HG03064 (cell line): ENCODE measurements around the gene ZNF335.
"Not testable (repeated sequence)": the region's sequence is repeated elsewhere in the genome, so short reads cannot be mapped to it uniquely, and the experiment has no call there.

Source experiments
- ATAC-seq: cut with Tn5 transposase; IDR thresholded peaks from one replicate; pipeline ENCODE4 v1.9.1; 2021; ENCODE audit warnings: low read depth; ENCODE audit not compliant: unreplicated experiment

ZNF335 gene

DNA sequence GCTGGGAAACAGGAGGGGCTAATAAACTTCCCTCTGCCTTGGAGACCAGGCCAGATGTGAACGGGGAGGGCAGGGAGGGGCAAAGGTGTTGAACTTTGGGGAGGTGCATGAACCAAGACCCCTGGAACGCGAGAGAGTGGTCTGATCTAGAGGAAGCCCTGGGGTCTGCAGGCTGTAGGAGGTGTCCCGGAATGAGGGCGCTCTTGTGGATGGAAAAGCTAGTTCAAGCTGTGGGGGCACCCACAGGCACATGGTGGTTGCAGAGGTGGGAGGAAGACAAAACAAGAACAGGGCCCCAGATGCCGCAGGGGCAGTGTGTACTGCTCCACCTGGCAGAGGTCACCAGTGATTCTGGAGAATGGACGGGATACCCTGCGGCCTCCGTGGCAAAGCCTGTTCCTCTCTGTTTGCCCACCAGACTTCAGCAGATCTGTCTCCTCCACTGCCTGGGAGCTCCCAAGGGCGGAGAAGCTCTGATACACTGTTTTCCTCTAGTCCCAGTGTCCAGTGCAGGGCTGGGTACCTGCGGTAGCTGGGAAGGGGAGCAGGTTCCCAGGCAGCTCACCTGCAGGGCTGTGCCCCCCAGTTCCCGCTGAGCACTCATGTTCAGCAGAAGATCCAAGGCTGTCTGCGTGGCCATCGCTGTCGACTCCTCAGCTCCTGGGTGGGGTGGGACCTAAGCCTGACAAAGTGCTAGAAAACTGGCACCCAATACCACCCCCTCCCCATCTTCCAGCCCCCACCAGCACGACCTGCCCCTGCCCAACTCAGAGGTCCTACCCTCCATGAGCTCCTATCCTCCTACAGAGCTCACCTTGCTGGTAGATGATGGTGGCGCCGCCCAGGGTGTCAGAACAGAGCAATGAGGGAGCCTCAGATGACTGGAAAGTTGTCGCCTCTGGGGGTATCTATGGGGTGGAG, 14.7 kb downstream of the ZNF335 start:
- no peak for ATAC-seq

- ATAC-seq: not testable (repeated sequence)
These were observed 15.7 kb downstream of the ZNF335 start for GRCh38 chr20:45956326-45956725.

GRCh38 chr20:45953672-45954071, 18.3 kb downstream of the ZNF335 start:
- ATAC-seq: no peak

DNA sequence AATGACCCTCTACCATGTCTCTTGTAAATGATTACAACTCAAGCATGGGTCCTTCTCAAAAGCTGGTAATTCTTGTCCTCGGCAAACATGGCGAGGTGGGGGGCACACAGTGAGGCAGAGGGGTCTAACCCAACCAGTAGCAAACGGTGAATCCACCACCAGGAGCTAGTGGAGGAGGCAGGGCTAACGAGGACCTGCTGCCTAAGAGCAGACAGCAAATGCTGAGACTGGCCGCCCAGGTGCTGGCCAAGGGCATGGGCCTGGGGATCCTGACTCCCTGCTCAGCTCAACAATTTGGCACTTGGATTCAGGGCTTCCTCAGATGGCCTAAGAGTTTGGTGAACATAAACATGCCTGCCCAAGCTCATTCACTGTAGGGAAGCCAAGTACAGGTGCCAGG, 19.1 kb downstream of the ZNF335 start:
- no peak for ATAC-seq

DNA sequence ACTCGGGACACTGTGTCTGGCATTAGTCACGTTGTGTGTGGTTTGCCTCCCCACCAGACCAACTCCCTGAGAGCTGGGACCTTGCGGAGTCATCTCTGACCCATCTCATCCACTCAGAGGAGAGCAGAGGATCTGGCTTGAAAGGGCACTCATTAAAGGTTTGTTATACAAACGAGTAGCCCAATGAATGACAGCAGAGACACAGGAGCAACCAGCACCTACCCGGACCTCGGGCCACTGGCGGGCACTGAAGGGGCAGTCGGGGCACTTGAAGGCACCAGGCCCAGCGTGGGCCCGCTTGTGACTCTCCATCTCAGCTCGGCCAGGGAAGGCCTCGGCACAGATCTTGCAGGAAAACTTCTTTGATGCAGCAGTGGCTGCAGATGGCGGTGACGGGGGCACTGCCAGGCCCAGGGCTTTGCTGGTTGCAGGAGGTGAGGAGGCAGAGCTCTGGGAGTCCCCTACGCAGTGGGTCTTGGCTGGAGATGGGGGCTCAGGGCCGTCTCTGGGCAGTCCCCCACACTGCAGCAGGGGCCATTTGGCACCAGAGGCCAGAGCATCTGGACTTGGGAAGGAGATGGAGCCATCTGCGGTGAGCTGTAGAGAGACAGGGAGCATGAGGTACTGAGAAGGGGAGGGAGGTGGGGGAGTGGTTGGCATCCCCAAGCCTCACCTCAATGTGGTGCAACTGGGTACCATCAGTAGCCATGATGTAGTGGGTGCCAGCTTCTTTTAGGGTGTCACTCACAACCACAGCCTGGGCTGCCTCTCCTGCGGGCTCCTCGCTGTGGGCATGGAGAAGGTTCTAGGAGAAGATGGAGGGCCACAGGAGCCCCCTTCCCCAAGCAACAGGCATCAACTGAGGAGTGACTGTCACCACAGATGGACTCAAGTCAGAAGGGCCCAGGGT, 19.8 kb downstream of the ZNF335 start:
- ATAC-seq: no peak

DNA sequence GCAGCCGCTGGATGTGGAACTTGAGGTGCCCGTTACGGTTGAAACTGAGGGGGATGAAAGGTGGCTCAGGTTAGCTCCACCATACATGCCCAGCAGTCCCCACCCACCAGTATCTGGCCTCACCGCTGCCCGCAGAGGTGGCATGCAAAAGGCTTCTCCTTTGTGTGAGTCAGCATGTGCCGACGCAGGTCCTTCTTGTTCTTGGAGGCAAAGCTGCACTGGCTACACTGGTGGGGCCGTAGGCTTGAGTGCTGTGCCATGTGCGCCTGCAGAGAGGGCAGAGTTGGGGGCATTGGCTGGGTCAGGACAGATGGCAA, 21.7 kb downstream of the ZNF335 start:
- no peak for ATAC-seq

DNA sequence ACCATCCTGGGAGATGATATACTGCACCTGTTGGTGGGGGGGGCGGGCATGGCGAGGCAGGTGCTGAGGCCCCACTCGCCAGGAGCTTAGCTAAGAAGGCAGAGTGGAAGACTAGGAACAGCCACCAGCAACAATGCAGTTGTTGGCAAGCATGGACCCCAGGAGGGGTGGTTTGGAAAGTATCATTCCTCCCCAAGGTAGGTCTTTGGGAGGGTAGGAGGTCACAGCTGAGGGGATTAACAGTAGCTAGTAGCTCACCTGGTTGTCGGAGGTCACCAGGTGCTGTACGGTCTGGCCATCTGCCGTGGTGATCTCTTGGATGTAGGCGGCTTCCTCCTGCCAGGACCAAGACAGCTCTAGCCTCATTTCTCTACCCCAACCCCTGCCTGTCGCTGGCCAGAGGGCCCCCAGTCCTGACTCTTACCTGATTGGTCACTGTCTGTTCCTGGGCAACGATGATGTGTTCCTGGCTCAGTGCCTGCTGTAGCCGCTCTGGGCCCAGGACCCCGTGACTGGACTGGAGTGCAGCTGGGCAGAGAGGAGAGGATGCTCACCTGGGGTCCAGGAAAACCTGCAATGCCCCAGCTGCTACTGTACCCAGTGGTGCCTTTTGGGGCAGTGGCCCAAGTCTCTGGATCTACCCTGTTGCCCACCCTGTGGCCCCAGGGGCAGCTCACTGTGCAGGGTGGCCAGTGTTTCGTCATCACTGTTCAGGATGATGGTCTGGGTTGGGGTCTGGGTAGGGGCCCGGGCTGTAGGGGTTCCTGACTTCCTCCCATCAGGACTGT, 22.3 kb downstream of the ZNF335 start:
- no peak for ATAC-seq

DNA sequence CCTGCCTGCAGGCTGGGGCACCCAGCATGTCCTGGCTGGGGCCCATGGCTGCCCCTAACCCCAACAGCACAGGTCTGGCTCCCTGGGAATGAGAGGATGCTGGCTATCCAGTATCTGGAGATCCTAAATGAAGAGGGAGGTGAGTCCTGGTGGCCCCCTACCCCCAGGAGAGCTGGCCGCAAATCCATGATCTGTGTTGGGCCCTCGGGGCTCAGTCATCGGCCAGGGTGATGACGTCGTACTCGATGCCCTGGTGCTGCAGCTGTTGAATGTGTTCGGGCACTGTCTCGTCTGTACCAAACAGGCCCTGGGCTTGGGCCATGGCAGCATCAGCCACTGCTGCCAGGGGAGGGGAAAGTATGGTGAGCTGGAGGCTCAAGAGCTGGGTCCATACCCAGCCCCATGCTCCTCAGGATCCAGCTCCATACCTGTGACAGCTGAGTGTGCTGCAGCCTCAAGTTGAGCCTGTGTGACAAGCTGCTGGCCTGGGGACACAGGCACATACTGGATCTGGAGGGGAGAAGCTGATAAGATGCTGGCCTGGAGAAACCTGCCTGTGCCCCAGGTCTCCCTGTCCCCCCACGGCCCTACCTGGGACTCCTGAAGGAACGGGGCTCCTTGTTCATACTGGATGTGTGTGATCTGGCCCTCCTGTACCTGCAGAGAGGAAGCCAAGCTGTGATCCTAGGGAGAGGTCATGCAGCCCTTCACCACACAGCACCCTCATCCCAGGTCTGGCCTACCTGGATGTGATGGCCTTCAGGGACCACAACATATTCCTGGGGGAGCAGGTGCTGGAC, 23.1 kb downstream of the ZNF335 start:
- ATAC-seq: no peak

- ATAC-seq: no peak
These were observed 23.7 kb downstream of the ZNF335 start for GRCh38 chr20:45948261-45948733.

DNA sequence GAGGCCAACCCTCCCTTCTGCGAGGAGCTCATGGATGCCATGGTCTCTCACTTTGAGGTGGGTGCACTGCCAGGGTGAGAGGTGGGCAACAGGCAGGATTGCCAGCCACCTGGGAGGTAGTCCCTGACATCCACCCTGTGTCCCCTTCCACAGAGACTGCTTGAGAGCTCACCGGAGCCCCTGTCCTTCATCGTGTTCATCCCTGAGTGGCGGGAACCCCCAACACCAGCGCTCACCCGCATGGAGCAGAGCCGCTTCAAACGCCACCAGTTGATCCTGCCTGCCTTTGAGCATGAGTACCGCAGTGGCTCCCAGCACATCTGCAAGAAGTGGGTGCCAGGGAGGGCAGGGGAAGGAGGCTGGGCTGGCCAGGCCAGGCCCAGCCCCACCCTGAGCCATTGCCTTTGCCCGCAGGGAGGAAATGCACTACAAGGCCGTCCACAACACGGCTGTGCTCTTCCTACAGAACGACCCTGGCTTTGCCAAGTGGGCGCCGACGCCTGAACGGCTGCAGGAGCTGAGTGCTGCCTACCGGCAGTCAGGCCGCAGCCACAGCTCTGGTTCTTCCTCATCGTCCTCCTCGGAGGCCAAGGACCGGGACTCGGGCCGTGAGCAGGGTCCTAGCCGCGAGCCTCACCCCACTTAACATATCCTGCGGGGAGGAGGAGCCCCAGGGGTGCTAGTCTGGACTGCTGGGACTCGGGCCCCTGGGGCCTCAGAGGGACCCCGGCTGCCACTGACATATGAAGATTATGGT, 24.7 kb downstream of the ZNF335 start:
- no peak for ATAC-seq

- ATAC-seq: no peak
These were observed 25.6 kb downstream of the ZNF335 start for GRCh38 chr20:45946149-45946970.

GRCh38 chr20:45945678-45946148, 26.3 kb downstream of the ZNF335 start:
- ATAC-seq: no peak

DNA sequence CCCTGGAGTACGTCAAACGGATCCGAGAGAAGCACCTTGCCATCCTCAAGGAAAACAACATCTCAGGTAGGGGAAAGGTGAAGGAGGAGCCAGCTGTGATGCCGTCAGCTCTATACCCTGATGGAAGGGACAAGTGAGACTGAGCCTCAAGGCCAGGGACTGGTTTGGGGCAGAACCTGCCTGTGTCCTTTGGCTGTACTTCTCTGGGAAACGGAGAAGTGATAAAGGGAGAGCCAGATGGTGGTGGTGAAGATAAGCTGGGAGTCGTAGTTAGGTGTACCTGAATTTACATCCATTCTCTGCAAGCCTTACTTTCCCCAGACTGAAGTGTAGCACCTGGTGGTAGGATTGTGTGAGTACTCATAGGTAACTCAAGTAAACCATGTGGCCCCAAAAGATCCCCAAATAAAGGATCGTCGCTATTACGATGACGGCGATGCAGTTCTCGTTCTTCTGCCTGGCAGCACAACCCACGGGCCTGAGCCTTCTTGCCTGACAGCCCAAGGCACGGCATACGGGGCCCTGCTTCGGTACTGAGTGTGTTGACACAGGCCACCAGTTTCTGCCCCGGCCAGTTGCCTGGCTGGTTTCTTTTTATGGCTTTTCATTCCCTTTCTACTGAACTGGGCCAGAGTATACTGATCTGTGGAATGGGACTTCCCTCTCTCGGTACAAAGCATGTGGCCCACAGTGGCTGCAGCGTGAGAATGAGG, 26.9 kb downstream of the ZNF335 start:
- ATAC-seq: no peak

- no peak for ATAC-seq
These were observed 27.6 kb downstream of the ZNF335 start for GRCh38 chr20:45944151-45944964.

DNA sequence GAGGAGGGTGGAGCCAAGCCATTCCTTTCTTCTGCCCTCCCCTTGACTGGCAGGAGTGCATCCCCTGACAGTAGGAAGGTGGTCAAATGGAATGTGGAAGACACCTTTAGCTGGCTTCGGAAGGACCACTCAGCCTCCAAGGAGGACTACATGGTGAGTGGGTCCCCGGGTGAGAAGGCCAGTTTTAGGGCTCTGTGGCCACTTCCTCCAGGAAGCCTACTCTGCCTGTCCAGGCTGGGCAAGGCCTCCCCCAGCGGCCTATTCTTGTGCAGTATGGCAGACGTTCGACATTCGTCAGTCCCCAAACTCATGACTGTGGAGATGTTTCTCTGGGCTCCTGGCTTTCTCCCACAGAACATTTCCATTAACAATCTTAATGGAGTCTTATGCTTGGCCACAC, 28.4 kb downstream of the ZNF335 start:
- no peak for ATAC-seq

GRCh38 chr20:45940469-45940868, 31.5 kb downstream of the ZNF335 start:
- ATAC-seq: no peak

DNA sequence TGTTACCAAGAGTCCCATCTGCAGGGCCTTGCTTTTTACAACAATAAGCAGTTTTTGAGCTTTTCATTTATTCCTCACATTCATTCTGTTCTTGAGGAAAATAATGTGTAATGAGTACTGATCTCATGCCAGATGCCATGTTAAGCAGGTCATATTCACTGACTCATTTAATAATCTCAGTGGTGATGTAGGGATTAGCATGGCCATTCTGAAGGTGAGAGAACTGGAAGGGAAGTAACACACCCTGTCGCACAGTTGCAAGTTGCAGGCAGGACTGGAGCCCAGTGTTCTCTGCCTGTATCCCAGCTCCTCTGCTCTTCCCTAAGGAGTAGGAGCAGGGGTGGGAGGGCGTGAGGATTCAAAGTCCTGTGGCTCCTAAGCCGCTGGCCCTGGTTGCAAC, 31.9 kb downstream of the ZNF335 start:
- ATAC-seq: no peak
